ENCODE results near the gene PRPF19. TPM values are rescaled to one million over a fixed set of nuclear protein-coding genes. Genes with fewer than 3 reads are reported as not detected.

The PRPF19 gene
- total and polyA plus RNA-seq, 2 of the 4 experiments (the other 2 are of a cell fraction) = 29.8 to 50.4 TPM

- Histone ChIP-seq H3K4ac (ENCODE audit: low read depth, low read length) (no peak overlapping the region), H4K91ac (ENCODE audit: insufficient read depth, low read depth, low read length) (no peak overlapping the region), H3K4me3 (ENCODE audit: insufficient read depth, low read depth, low read length) (no peak overlapping the region), H3K27me3 (ENCODE audit: control insufficient read depth, insufficient read depth, low read length) (no peaks in the 10 kb centered on the region), H2AK9ac (replicated peaks; ENCODE audit: low read depth, low read length, poor library complexity) (no peak overlapping the region), H3K14ac (replicated peaks; ENCODE audit: low read depth, low read length) (no peak overlapping the region), H3K9me1 (ENCODE audit: insufficient read depth, low read length) (no peaks in the 10 kb centered on the region), H3K36me3 (ENCODE audit: control insufficient read depth, insufficient read depth, low read length) (peaks cover 45% of the 10 kb centered on the region), H3K18ac (ENCODE audit: low read depth, low read length) (no peak overlapping the region), H3K4me2 (ENCODE audit: low read depth, low read length) (no peak overlapping the region), H4K20me1 (ENCODE audit: insufficient read depth, low read length) (peaks cover 30% of the 10 kb centered on the region), H3K4me1 (ENCODE audit: control insufficient read depth, insufficient read depth, low read length) (peaks cover 3% of the 10 kb centered on the region; the same call in 1 of the 2 replicates), H2BK5ac (ENCODE audit: low read depth, low read length, poor library complexity, severe bottlenecking) (no peak overlapping the region), H2AK5ac (ENCODE audit: low read depth, low read length) (no peak overlapping the region), H3K56ac (ENCODE audit: extremely low read depth, insufficient read depth, low read length) (no peak overlapping the region), H3K79me1 (ENCODE audit: low read depth in 1 of 2, low read length in 2 of 2) (peaks cover 9 to 47% of the 10 kb centered on the region in 2 experiments; a peak in 3 of 4 replicates), H2BK20ac (ENCODE audit: low read depth, low read length) (no peak overlapping the region), H3K9ac (ENCODE audit: low read depth, low read length) (no peak overlapping the region), H2AFZ (replicated peaks; ENCODE audit: low read length, poor library complexity) (no peak overlapping the region), H3K27ac (ENCODE audit: insufficient read depth, low read length) (no peak overlapping the region), H2BK15ac (ENCODE audit: low read depth, low read length) (no peak overlapping the region), H4K5ac (ENCODE audit: low read depth, low read length) (no peak overlapping the region), H2BK120ac (ENCODE audit: low read depth, low read length) (no peak overlapping the region), H3K9me3 (ENCODE audit: control insufficient read depth, insufficient read depth, low read length) (no peaks in the 10 kb centered on the region), H4K8ac (ENCODE audit: low read depth in 2 of 2, low read length in 2 of 2) (no peak overlapping the region), H3K23ac (ENCODE audit: low read depth, low read length) (no peak overlapping the region)
- TF ChIP-seq USF2 (IDR thresholded peaks at IDR 0.05; ENCODE audit: low read depth, low read length) = no peak
- no peak for TF ChIP-seq MAZ (IDR thresholded peaks at IDR 0.05; ENCODE audit: borderline replicate concordance, low read depth, low read length)
- TF ChIP-seq MAFK (IDR thresholded peaks at IDR 0.05; ENCODE audit: low read depth, low read length) = no peak
- no peak for TF ChIP-seq ELK1 (IDR thresholded peaks at IDR 0.05; ENCODE audit: borderline replicate concordance, low read depth, low read length)
- POLR2A ChIA-PET (ENCODE audit: unreplicated experiment) = no interaction called here
- intact Hi-C loops (cut with micrococcal nuclease) (no loop called here), dilution Hi-C loops (cut with HindIII; ENCODE audit: low sequenced_read_pairs, unreplicated experiment) (no loop called here), in situ Hi-C loops (cut with MboI; ENCODE audit: low sequenced_read_pairs) (loop anchor here (25.0 kb wide), 1 partner anchor 1315 kb away; no protein-coding TSS in a partner anchor)
- CTCF ChIA-PET = interaction anchor here (1.0 to 1.4 kb wide), 2 partner anchors 13 to 29 kb away, joined by 3 read pairs; no protein-coding TSS in a partner anchor
- 98% methylated on average over 8 of the region's 11 CpGs; no CpG with 5 or more reads in 1 of the 2 experiments for WGBS, 2 experiments (ENCODE audit: extremely low coverage in 2 of 2, insufficient read length in 1 of 2)
- no TSS peak for BruUV-seq (replicated peaks)
- DNase-seq (no peak), ATAC-seq (ENCODE audit: low read depth) (no peak)
Observed at GRCh38 chr11:60902625-60903024, 3.8 kb downstream of the PRPF19 start.
